Stimulated activated effector memory CD8-positive, alpha-beta T cell treated with anti-CD3 and anti-CD28 coated beads, Interleukin-12 subunit alpha, Interleukin-12 subunit beta, amount 100 ng/mL, for 72 hours (primary cell): Measurements from ENCODE around the gene CTU2.

Experiments
- ATAC-seq: fragments of 150-1000 bp; cut with Tn5 transposase; 2 replicates; pipeline ENCODE4 v1.10.0; 2021
- DNase-seq, 2 donors: peaks; one replicate each; pipeline ENCODE4 v3.0.0; 2021 to 2022; ENCODE audit warnings: low spot score in 2 of 2
- H3K27ac Mint-ChIP-seq: one replicate; pipeline ENCODE4 v1.8.0; 2022; ENCODE audit warnings: mild to moderate bottlenecking, mixed read lengths
- H3K36me3 Mint-ChIP-seq: one replicate; pipeline ENCODE4 v1.8.0; 2022; ENCODE audit warnings: mild to moderate bottlenecking, mixed read lengths
- H3K4me1 Mint-ChIP-seq: one replicate; pipeline ENCODE4 v1.8.0; 2022; ENCODE audit warnings: mixed read lengths
- H3K4me3 Mint-ChIP-seq: one replicate; pipeline ENCODE4 v1.8.0; 2022; ENCODE audit warnings: mild to moderate bottlenecking, mixed read lengths
- H3K9me3 Mint-ChIP-seq: one replicate; pipeline ENCODE4 v1.8.0; 2022; ENCODE audit warnings: mixed read lengths

The CTU2 gene

GRCh38 chr16:88760424-88761142, 54.3 kb downstream of the CTU2 start:
- H3K9me3 Mint-ChIP-seq = no peaks in the 10 kb centered on the region
- peaks cover 33% of the 10 kb centered on the region for H3K36me3 Mint-ChIP-seq
- H3K4me3 Mint-ChIP-seq = peak overlapping the region; percentile 63
- H3K27ac Mint-ChIP-seq = peak overlapping the region; percentile 93
- no peak for ATAC-seq
- H3K4me1 Mint-ChIP-seq = peaks cover 51% of the 10 kb centered on the region
- DNase-seq = no peak

DNA sequence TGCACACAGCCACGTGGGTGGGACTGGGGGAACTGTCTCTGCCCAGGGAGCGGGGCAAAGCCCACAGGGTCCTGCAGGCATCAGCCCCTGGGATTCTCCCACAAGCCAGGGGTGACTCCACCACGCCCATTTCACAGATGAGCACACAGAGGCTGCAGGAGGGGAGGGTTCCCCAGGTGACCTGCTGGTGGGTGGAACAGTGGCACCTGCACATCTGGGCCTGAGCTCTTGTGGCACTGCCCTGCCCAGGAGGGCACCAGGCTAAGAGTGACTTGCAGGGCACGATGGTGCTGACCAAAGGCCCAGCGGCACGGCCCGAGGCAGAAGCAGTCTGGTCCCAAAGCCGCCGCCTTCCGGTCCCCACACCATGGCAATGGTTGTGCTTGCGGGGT, 54.8 kb downstream of the CTU2 start:
- DNase-seq (no peak), ATAC-seq (no peak)
- peaks cover 38% of the 10 kb centered on the region for H3K36me3 Mint-ChIP-seq
- no peaks in the 10 kb centered on the region for H3K9me3 Mint-ChIP-seq
- peaks cover 55% of the 10 kb centered on the region for H3K4me1 Mint-ChIP-seq
- no peak overlapping the region for H3K27ac Mint-ChIP-seq
- H3K4me3 Mint-ChIP-seq = no peak overlapping the region

DNA sequence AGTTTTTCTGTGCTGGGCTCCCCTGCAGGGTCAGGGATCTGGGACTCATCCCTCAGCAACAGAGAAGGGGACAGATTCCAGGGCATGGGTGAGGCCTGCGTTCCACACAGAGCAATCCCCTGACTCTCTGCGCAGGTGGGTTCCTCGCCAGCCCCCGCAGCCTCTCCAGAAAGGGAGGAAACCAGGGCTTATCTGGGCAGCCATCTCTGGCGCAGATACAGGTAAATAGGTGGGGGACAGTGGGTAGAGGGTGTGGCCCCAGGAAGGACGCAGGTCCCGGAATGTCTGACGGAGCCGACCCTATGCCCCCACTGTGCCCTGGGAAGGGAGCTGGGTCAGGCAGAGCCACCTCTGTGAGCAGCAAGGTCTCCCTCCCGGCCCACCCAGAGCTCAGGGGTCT, 55.5 kb downstream of the CTU2 start:
- H3K4me3 Mint-ChIP-seq = no peak overlapping the region
- peaks cover 40% of the 10 kb centered on the region for H3K36me3 Mint-ChIP-seq
- H3K4me1 Mint-ChIP-seq = peaks cover 60% of the 10 kb centered on the region
- DNase-seq (no peak), ATAC-seq (no peak)
- H3K27ac Mint-ChIP-seq = no peak overlapping the region
- no peaks in the 10 kb centered on the region for H3K9me3 Mint-ChIP-seq

GRCh38 chr16:88762258-88762870, 56.1 kb downstream of the CTU2 start:
- DNase-seq (no peak), ATAC-seq (no peak)
- no peaks in the 10 kb centered on the region for H3K9me3 Mint-ChIP-seq
- H3K36me3 Mint-ChIP-seq = peaks cover 40% of the 10 kb centered on the region
- H3K4me3 Mint-ChIP-seq = no peak overlapping the region
- peaks cover 60% of the 10 kb centered on the region for H3K4me1 Mint-ChIP-seq
- H3K27ac Mint-ChIP-seq = no peak overlapping the region

DNA sequence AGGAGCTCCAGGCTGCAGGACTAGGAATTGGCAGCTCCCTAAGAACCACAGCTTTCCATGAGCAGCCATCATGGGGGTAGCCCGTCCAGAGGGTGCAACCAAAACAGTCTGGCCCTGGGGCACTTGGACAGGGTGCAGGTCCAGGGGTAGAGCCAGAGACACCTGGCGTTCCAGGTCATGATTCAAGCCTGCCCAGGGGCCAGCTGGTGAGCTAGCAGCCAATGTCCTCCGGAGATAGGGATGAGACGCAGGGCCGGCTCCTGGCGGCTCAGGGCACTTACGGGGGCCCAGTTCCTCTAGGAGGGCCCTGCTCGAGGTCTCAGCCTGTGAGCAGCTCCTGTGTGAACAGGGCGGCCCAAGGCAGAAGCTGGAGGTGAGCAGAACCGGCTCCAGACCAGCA, 56.6 kb downstream of the CTU2 start:
- no peak overlapping the region for H3K4me3 Mint-ChIP-seq

GRCh38 chr16:88763502-88764053, 57.3 kb downstream of the CTU2 start:
- no peak overlapping the region for H3K4me3 Mint-ChIP-seq
- peak overlapping the region; percentile 1 for H3K27ac Mint-ChIP-seq
- peaks cover 39% of the 10 kb centered on the region for H3K36me3 Mint-ChIP-seq
- no peaks in the 10 kb centered on the region for H3K9me3 Mint-ChIP-seq
- DNase-seq (no peak), ATAC-seq (no peak)
- peaks cover 59% of the 10 kb centered on the region for H3K4me1 Mint-ChIP-seq

More for the DNA sequence above, 56.6 kb downstream of the CTU2 start:
- H3K9me3 Mint-ChIP-seq = no peaks in the 10 kb centered on the region
- no peak overlapping the region for H3K27ac Mint-ChIP-seq
- peaks cover 40% of the 10 kb centered on the region for H3K36me3 Mint-ChIP-seq
- ATAC-seq (no peak), DNase-seq (no peak)
- H3K4me1 Mint-ChIP-seq = peaks cover 63% of the 10 kb centered on the region

- H3K27ac Mint-ChIP-seq = peak overlapping the region; percentile 1
- H3K4me3 Mint-ChIP-seq = no peak overlapping the region
- DNase-seq = no peak
- peaks cover 59% of the 10 kb centered on the region for H3K4me1 Mint-ChIP-seq
- peaks cover 39% of the 10 kb centered on the region for H3K36me3 Mint-ChIP-seq
- ATAC-seq = no peak
- no peaks in the 10 kb centered on the region for H3K9me3 Mint-ChIP-seq
Observed at GRCh38 chr16:88764080-88764479, 57.8 kb downstream of the CTU2 start.

DNA sequence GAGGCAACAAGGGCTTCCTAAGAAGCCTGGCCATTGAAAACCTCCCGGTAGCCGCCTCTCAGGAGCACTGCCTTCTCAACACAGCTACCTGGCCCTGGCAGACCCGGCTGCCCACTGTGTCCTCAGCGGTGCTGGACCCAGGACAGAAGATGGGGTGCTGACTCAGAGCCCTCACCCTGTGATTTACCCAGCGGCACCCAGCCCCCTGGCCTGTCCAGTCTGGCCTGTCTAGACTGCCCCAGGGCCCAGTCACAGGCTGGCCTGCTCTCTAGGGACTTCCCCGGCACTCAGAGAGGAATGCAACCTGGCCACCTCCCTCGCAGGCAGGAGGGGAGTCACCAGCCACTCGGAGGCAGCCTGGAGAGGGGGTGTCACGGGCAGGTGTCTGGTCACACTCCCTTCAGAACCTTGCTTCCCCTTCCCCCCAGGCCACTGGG, 58.6 kb downstream of the CTU2 start:
- no peaks in the 10 kb centered on the region for H3K9me3 Mint-ChIP-seq
- no peak for DNase-seq
- H3K27ac Mint-ChIP-seq = no peak overlapping the region
- no peak overlapping the region for H3K4me3 Mint-ChIP-seq
- peaks cover 60% of the 10 kb centered on the region for H3K4me1 Mint-ChIP-seq
- H3K36me3 Mint-ChIP-seq = peaks cover 37% of the 10 kb centered on the region
- ATAC-seq = no peak
